ENCODE measurements around the gene GOPC.

Gene GOPC

GRCh38 chr6:117591405-117591804 lies 10.9 kb downstream of the GOPC start:
- Histone ChIP-seq H3K27ac (replicated peaks) (no peak overlapping the region), H3K27me3 (ENCODE audit: insufficient read depth, poor library complexity, severe bottlenecking) (no peaks in the 10 kb centered on the region), H3K4me3 (replicated peaks; ENCODE audit: insufficient read depth, low read length) (no peak overlapping the region)
- no peak for DNase-seq (ENCODE audit: low read depth in 1 of 2, low spot score in 1 of 2)
- TF ChIP-seq GABPA (IDR thresholded peaks at IDR 0.05; ENCODE audit: low read depth) (no peak), REST (IDR thresholded peaks at IDR 0.05; ENCODE audit: insufficient replicate concordance, low read depth) (no peak), SPI1 (IDR thresholded peaks at IDR 0.05; ENCODE audit: borderline replicate concordance, low read depth) (no peak), CTCF (IDR thresholded peaks at IDR 0.05; ENCODE audit: insufficient read depth, low read length) (no peak), POLR2AphosphoS5 (IDR thresholded peaks at IDR 0.05; ENCODE audit: low read depth) (no peak)

GRCh38 chr6:117590447-117590846 lies 11.9 kb downstream of the GOPC start:
- TF ChIP-seq SPI1 (IDR thresholded peaks at IDR 0.05; ENCODE audit: borderline replicate concordance, low read depth) (no peak), REST (IDR thresholded peaks at IDR 0.05; ENCODE audit: insufficient replicate concordance, low read depth) (no peak), CTCF (IDR thresholded peaks at IDR 0.05; ENCODE audit: insufficient read depth, low read length) (no peak), GABPA (IDR thresholded peaks at IDR 0.05; ENCODE audit: low read depth) (no peak), POLR2AphosphoS5 (IDR thresholded peaks at IDR 0.05; ENCODE audit: low read depth) (no peak)
- Histone ChIP-seq H3K4me3 (replicated peaks; ENCODE audit: insufficient read depth, low read length) (no peak overlapping the region), H3K27me3 (ENCODE audit: insufficient read depth, poor library complexity, severe bottlenecking) (no peaks in the 10 kb centered on the region), H3K27ac (replicated peaks) (no peak overlapping the region)
- no peak for DNase-seq (ENCODE audit: low read depth in 1 of 2, low spot score in 1 of 2)

- no peaks in the 10 kb centered on the region for H3K27me3 ChIP-seq (ENCODE audit: insufficient read depth, poor library complexity, severe bottlenecking)
- no peak for TF ChIP-seq REST (IDR thresholded peaks at IDR 0.05; ENCODE audit: insufficient replicate concordance, low read depth)
- no peak for TF ChIP-seq SPI1 (IDR thresholded peaks at IDR 0.05; ENCODE audit: borderline replicate concordance, low read depth)
- no peak overlapping the region for H3K27ac ChIP-seq (replicated peaks)
- DNase-seq (ENCODE audit: low read depth in 1 of 2, low spot score in 1 of 2), result no peak
- no peak overlapping the region for H3K4me3 ChIP-seq (replicated peaks; ENCODE audit: insufficient read depth, low read length)
These were observed 16.7 kb downstream of the GOPC start for GRCh38 chr6:117585647-117586046.

- Histone ChIP-seq H3K4me3 (replicated peaks; ENCODE audit: insufficient read depth, low read length) (no peak overlapping the region), H3K27ac (replicated peaks) (no peak overlapping the region), H3K27me3 (ENCODE audit: insufficient read depth, poor library complexity, severe bottlenecking) (no peaks in the 10 kb centered on the region)
- TF ChIP-seq GABPA (IDR thresholded peaks at IDR 0.05; ENCODE audit: low read depth) (no peak), SPI1 (IDR thresholded peaks at IDR 0.05; ENCODE audit: borderline replicate concordance, low read depth) (no peak), POLR2AphosphoS5 (IDR thresholded peaks at IDR 0.05; ENCODE audit: low read depth) (no peak), REST (IDR thresholded peaks at IDR 0.05; ENCODE audit: insufficient replicate concordance, low read depth) (no peak), CTCF (IDR thresholded peaks at IDR 0.05; ENCODE audit: insufficient read depth, low read length) (no peak)
- DNase-seq (ENCODE audit: low read depth in 1 of 2, low spot score in 1 of 2), result no peak
These were observed 28.1 kb downstream of the GOPC start for GRCh38 chr6:117574198-117574597.
